NCI-H2107 (cell line): ENCODE results near the gene OR1I1.
A peak's percentile ranks its signal among the peaks of the same experiment; 100 is the strongest.

Source experiments
- DNase-seq: peaks from one replicate; lab custom pipeline; 2025; lab: John Stamatoyannopoulos, UW

Gene OR1I1

GRCh38 chr19:15118789-15119494 is 36.9 kb downstream of the OR1I1 start:
- no peak for DNase-seq

GRCh38 chr19:15120135-15121026 is 38.4 kb downstream of the OR1I1 start:
- DNase-seq, result no peak

GRCh38 chr19:15122331-15123030 is 40.5 kb downstream of the OR1I1 start:
- DNase-seq, result no peak

GRCh38 chr19:15123031-15123890 is 41.2 kb downstream of the OR1I1 start:
- no peak for DNase-seq

DNA sequence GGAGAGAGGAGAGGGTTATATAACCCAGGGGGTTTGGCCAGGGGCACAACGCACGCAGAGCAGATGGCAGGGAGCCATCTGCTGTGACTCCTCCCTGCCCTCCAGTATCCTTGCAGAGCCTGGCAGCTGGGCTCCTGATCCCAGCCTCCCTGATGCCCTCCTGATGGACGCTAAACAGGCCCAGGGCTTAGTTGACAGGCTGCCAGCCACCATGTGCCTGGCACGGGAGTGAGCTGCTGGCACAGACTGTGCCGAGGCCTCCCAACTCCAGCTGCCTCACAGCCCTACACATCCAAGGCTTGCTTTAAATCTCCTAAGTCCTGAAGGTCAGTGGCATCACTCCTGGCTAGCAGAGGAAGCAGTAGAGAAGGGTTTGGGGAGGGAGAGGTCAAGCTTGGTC is 41.9 kb downstream of the OR1I1 start:
- no peak for DNase-seq

- DNase-seq, result no peak
Measured at GRCh38 chr19:15124572-15125231, 42.7 kb downstream of the OR1I1 start.

GRCh38 chr19:15125232-15126067 is 43.4 kb downstream of the OR1I1 start:
- peak; percentile 96 for DNase-seq

DNA sequence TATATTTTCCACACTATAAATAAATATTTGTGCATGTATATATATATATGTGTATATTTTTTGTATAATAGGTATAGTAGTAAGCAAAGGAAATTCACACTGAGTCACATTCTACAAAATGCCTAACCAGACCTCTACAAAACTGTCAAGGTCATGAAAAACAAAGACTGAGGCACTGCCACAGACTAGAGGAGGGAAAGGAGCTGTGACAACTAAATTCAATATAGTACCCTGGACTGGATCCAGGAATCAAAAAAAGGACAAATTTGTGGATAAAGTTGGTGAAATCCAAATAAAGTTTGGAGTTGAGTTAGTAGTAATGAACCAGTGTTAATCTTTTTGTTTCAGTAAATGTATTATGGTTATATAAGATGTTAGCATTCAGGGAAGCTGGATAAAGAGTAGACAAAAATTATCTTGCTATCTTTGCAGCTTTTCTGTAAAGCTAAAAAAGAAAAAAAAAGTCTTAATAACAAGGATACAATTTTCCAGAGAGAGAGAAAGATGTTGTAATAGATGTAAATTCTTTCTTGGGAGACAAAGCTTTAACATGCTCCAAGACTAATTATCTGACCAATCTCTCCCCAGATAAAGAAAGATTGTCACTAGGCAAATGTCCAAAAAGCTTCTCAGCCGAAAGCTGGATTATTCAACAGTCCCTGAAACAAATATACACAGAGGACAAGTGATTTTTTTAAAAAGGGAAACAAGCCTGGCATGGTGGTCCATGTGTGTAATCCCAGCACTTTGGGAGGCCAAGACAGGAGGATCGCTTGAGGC is 44.3 kb downstream of the OR1I1 start:
- no peak for DNase-seq

GRCh38 chr19:15128162-15128770 is 46.3 kb downstream of the OR1I1 start:
- no peak for DNase-seq

GRCh38 chr19:15129856-15130585 is 48.0 kb downstream of the OR1I1 start:
- DNase-seq, result no peak

- DNase-seq, result no peak
Measured at GRCh38 chr19:15136234-15136954, 54.4 kb downstream of the OR1I1 start.

- no peak for DNase-seq
Measured at GRCh38 chr19:15137777-15138176, 55.8 kb downstream of the OR1I1 start.

DNA sequence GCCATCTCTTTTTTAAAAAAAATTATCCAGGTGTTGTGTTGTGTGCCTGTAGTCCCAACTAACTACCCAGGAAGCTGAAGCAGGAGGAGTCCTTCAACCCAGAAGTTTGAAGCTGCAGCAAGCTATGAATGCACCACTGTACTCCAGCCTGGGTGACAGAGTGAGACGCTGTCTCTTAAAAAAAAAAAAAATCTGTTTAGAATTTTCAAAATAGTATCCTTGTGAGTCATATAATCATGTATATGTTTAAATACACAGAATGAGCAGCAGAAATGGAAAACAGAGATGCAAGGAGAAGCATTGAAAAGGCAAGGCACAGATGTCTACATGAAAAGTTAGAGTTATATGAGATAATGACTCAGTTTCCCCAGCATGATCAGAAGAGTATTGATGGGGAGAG is 56.4 kb downstream of the OR1I1 start:
- no peak for DNase-seq

DNA sequence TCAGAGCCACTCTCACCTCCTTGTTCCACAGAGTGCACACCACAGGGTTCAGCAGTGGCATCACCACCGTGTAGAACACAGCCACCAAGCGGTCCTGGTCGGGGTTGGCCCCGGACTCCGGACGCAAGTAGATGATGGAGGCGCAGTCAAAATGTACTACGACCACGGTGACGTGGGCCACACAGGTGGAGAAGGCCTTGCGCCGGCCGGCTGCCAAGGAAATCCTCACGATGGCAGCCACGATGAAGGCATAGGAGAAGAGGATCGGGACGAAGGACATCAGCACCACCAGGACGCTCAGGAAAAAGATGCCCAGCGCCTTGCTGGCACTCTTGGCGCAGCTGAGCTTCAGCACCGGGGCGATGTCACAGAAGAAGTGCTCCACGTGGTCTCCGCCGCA is 59.1 kb downstream of the OR1I1 start:
- DNase-seq, result no peak

GRCh38 chr19:15142313-15142712 is 60.3 kb downstream of the OR1I1 start:
- no peak for DNase-seq
